ENCODE results near the gene LRPPRC.

The LRPPRC gene

DNA sequence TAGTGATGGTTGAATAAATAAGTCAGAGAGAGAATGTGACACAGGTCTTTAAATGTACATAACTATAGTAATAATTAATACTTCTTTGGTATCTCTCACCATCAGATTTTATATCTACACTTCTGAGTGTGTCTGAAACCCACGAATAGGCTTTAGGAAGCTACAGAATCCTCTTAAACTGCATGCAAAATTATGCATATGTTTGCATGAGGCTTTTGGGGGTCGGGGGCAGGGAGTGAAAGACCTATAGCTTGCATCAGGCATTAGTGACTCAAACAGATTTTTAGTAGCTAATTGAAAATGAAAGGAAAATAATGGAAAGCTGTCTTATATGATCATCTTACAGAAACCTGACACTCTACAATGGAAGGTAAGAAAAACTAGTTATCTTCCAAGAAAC lies 14.9 kb downstream of the LRPPRC start:
- DNase-seq (ENCODE audit: low read depth), result no peak
- TF ChIP-seq, protein P1, sequence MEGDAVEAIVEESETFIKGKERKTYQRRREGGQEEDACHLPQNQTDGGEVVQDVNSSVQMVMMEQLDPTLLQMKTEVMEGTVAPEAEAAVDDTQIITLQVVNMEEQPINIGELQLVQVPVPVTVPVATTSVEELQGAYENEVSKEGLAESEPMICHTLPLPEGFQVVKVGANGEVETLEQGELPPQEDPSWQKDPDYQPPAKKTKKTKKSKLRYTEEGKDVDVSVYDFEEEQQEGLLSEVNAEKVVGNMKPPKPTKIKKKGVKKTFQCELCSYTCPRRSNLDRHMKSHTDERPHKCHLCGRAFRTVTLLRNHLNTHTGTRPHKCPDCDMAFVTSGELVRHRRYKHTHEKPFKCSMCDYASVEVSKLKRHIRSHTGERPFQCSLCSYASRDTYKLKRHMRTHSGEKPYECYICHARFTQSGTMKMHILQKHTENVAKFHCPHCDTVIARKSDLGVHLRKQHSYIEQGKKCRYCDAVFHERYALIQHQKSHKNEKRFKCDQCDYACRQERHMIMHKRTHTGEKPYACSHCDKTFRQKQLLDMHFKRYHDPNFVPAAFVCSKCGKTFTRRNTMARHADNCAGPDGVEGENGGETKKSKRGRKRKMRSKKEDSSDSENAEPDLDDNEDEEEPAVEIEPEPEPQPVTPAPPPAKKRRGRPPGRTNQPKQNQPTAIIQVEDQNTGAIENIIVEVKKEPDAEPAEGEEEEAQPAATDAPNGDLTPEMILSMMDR (conservative IDR thresholded peaks at IDR 0.05; ENCODE audit: low read length), result no peak
- H3K4me3 ChIP-seq (ENCODE audit: low read length), result no peak overlapping the region

DNA sequence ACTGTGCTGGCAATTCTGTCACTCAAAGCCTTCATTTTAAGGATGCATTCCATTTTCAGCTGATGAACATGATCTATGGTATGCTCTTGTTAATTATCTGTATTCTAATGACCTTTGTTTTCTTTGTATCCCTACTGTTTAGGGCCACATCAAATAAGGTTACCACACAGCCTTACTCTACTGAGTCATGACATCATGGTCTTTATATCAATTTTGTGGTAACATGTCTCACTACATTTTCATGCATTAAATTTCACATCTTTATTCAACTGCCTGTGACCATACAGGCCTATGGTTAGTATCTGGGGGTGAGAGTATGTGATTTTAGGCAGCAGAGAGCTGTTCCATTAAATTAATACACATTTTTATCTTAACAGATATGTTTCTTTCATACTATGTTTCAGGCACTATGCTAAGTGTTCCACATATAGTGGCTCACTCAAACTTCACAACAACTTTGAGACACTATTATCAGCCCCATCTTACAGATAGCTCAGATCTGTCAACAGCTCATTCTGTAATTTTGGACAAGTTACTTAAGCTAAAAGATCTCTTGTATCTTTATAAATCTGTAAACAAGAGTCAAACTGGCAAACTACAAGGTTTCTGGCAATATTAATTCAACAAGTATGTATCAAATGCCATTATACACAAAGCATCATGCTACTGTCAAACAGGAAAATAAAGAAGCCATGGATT lies 18.0 kb downstream of the LRPPRC start:
- H3K4me3 ChIP-seq (ENCODE audit: low read length), result no peak overlapping the region
- no peak for DNase-seq (ENCODE audit: low read depth)
- TF ChIP-seq, protein P1 (conservative IDR thresholded peaks at IDR 0.05; ENCODE audit: low read length), result no peak

DNA sequence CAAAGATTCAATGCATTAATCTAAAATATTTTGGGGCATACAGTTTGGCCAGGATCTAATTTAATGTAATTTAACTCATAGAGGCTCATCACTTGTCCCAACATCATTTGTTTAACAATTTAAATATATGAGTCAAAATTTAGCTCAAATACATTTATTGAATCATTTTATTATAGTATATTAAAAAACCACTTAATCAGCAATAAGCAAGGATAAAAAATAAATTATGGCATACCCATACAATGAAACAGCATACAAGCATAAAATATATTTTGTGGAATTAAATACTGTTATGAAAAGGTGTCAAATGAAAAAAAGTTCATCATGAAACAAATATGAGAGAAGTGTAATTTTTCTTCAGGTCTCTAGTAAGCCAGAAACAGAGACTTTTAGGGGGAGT lies 34.9 kb downstream of the LRPPRC start:
- no peak for DNase-seq (ENCODE audit: low read depth)
- H3K4me3 ChIP-seq (ENCODE audit: low read length), result no peak overlapping the region
- TF ChIP-seq, protein P1 (conservative IDR thresholded peaks at IDR 0.05; ENCODE audit: low read length), result no peak

DNA sequence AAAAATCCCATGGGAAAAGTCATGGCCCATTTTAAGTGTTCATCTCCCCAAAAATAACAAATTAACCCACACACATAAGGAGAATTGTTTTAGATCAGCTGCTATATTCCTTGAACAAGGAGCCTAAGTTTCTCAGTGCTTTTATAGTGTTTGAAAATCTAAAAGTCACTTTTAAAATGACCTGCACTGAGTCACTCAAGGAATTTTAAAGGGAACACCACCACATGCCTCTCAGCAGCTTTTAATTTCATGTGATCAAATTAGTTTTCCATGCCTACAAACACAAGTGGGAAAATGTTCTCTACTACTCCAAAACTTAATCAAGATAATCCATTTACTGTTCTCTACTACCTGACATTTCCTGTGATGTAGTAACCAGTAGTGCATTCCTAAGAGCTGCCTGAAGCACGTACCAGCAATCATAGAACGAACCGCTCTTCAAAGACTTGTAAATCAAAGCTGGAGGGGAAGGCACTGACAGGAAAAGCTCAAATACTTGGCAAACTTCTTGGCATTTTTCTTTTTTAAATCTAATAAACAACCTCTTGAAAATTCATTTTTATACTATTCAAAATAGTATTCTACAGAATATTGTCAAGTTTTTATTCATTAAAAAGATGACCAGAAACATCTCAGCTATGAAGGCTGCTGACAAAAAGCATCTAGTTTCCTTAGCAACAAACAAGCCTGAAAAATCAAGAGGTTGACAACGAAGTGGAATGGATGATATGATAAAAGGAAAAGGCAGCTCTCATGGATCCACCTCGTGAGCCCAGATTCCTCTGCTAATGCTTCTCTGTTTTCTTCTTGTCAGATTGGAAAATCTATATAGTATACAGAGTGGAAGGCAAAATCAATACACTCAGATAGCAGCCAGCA lies 37.2 kb downstream of the LRPPRC start:
- peak; percentile 4 for DNase-seq (ENCODE audit: low read depth)
- TF ChIP-seq, protein P1 (conservative IDR thresholded peaks at IDR 0.05; ENCODE audit: low read length), result no peak
- no peak overlapping the region for H3K4me3 ChIP-seq (ENCODE audit: low read length)

DNA sequence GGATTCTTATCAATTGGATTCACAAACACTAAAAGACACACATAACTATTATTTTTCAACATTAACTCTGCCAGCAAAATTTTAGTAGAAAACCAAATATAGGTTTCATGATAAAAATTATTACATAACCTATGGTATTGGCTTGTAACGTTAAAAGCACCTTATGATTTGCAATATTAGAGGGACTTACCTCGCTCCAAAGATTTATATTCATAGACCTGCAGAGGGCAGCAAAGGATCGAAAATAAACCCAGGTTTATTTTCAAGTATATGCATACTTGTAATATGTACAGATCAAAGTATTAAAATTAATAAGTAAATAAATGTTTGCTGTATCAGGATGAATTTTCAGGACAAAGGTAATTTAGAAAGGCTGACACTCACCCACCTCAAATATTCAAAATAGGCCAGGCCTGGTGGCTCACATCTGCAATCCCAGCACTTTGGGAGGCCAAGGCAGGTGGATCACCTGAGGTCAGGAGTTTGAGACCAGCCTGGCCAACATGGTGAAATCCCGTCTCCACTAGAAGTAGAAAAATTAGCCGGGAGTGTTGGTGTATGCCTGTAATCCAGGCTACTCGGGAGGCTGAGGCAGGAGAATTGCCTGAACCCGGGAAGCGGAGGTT lies 45.3 kb downstream of the LRPPRC start:
- H3K4me3 ChIP-seq (ENCODE audit: low read length), result no peak overlapping the region
- TF ChIP-seq, protein P1 (conservative IDR thresholded peaks at IDR 0.05; ENCODE audit: low read length), result peak; percentile 40
- peak; percentile 41 for DNase-seq (ENCODE audit: low read depth)

DNA sequence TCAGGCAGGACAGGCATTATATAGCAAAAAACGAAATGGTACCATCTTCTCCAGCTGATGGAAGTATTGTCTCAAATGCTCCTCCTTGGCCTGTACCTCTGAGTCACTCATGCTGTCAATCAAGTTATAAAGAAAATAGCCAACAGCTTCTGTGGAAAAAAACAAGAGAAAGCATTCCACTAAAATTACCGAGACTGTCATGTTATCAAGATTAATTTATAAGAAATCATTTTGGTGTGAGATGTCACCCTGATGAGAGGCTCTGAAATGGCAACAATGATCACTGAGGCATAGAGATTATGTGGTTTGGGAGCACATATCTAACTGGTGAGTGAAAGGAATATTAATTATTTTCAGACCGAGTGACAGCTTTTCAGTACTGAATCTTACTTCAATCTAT lies 47.4 kb downstream of the LRPPRC start:
- no peak overlapping the region for H3K4me3 ChIP-seq (ENCODE audit: low read length)
- TF ChIP-seq, protein P1 (conservative IDR thresholded peaks at IDR 0.05; ENCODE audit: low read length), result no peak
- no peak for DNase-seq (ENCODE audit: low read depth)

Data from AG10803 (cell line).